Aorta (tissue), 5 donors: ENCODE results near the gene TBCD. TPM values are rescaled to one million over a fixed set of nuclear protein-coding genes. Genes with fewer than 3 reads are reported as not detected.

ENCODE experiments used
- ATAC-seq: fragments of 200-7000 bp; cut with Tn5 transposase; one replicate; pipeline ENCODE4 v1.9.1; 2022; ENCODE audit warnings: moderate library complexity; ENCODE audit not compliant: low FRiP score
- DNase-seq, 2 donors: peaks; one replicate each; pipeline ENCODE4 v3.0.0-alpha.2; 2020
- H3K27ac ChIP-seq, 2 donors: one replicate each; pipeline ENCODE4 v1.5.1; 2013; ENCODE audit warnings: low read length in 2 of 2, mild to moderate bottlenecking in 2 of 2, moderate library complexity in 2 of 2, control low read depth in 1 of 2, inconsistent platforms in 1 of 2, low read depth in 1 of 2
- H3K27me3 ChIP-seq, 2 donors: one replicate each; pipeline ENCODE4 v1.6.1; 2013; ENCODE audit warnings: control low read depth in 1 of 2, low read length in 1 of 2, mild to moderate bottlenecking in 1 of 2, moderate library complexity in 1 of 2; ENCODE audit not compliant: insufficient read depth in 2 of 2, control insufficient read depth in 1 of 2
- H3K36me3 ChIP-seq, 2 donors: one replicate each; pipeline ENCODE4 v1.6.1; 2013; ENCODE audit warnings: control low read depth in 1 of 2, low read length in 1 of 2, mild to moderate bottlenecking in 1 of 2; ENCODE audit not compliant: insufficient read depth in 2 of 2, control insufficient read depth in 1 of 2
- H3K4me1 ChIP-seq, 2 donors: one replicate each; pipeline ENCODE4 v1.6.1; 2013; ENCODE audit warnings: low read length in 2 of 2, control low read depth in 1 of 2, mild to moderate bottlenecking in 1 of 2, moderate library complexity in 1 of 2; ENCODE audit not compliant: insufficient read depth in 2 of 2, control insufficient read depth in 1 of 2
- H3K4me3 ChIP-seq, 2 donors: one replicate each; pipeline ENCODE4 v1.5.1; 2013; ENCODE audit warnings: low read length in 2 of 2, control low read depth in 1 of 2, mild to moderate bottlenecking in 1 of 2
- H3K9me3 ChIP-seq: one replicate; pipeline ENCODE4 v1.6.1; 2013; ENCODE audit warnings: mild to moderate bottlenecking, low read length; ENCODE audit not compliant: control insufficient read depth
- WGBS, 2 donors: extraction: QIAGEN DNeasy Blood & Tissue Kit; methylation state at CpG; one replicate each; pipeline ENCODE4 v1.1.7; 2013; 5-methylcytosine and 5-hydroxymethylcytosine counted together
- intact Hi-C, 2 donors: fragments of 100-400 bp; cut with DNase I; formaldehyde crosslinking; loops; one replicate each; pipeline versions ENCODE4 v1.14.2 to v1.15.0; 2022
- polyA plus RNA-seq, 2 donors: library from polyadenylated mRNA; stranded (reverse); fragments of 200-250 nt; gene quantifications; one replicate each; pipeline ENCODE4 v1.2.3, GENCODE V29; 2013
- total RNA-seq, 2 donors: library from RNA; stranded (reverse); fragmentation: NEBNext Ultra II Directional; extraction: Animal tissue kit (Norgen Biotek cat#: 25700); gene quantifications; one replicate each; pipeline ENCODE4 v1.2.1, GENCODE V29; 2021
- donor health status: healthy with polysubstance abuse.
- donor health status: Bipolar disorder and iron deficiency.
- donor health status: DM: no; HTN: no; CAD: no.
- donor health status: DM: no; HTN: no; CAD: no.
- donor health status: DM: yes; HTN: yes; CAD: no.

Gene TBCD
- total and polyA plus RNA-seq, 4 donors, result 20.0 to 182 (median 111) TPM

DNA sequence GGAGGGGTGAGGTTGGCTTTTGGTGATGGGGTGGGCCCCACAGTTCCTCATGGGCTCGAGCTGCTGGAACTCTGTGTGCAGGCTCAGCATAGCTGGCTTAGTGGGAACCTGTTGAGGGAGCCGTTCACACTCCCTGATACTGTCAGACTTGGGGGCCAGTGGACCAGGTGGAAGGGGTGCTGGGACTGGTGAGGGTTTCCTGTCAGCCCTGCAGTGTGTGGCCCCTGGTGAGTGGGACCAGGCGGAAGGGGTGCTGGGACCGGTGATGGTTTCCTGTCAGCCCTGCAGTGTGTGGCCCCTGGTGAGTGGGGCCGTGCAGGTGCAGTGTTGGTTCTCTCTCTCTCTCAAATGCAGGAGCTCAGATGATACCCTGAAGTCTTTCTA lies 133.1 kb downstream of the TBCD start:
- H3K27me3 ChIP-seq, result no peaks in the 10 kb centered on the region
- DNase-seq, result no peak
- WGBS, 2 donors, result 86 to 90% methylated on average over 5 of the region's 5 CpGs
- H3K9me3 ChIP-seq, result no peaks in the 10 kb centered on the region
- intact Hi-C loops, result loop anchor here in 1 of 2 donors (10.0 kb wide), 1 partner anchor 60 kb away; no protein-coding TSS in a partner anchor
- H3K4me3 ChIP-seq, result no peak overlapping the region
- ATAC-seq, result no peak
- H3K36me3 ChIP-seq, result no peaks in the 10 kb centered on the region
- no peak overlapping the region for H3K27ac ChIP-seq
- H3K4me1 ChIP-seq, result no peaks in the 10 kb centered on the region

DNA sequence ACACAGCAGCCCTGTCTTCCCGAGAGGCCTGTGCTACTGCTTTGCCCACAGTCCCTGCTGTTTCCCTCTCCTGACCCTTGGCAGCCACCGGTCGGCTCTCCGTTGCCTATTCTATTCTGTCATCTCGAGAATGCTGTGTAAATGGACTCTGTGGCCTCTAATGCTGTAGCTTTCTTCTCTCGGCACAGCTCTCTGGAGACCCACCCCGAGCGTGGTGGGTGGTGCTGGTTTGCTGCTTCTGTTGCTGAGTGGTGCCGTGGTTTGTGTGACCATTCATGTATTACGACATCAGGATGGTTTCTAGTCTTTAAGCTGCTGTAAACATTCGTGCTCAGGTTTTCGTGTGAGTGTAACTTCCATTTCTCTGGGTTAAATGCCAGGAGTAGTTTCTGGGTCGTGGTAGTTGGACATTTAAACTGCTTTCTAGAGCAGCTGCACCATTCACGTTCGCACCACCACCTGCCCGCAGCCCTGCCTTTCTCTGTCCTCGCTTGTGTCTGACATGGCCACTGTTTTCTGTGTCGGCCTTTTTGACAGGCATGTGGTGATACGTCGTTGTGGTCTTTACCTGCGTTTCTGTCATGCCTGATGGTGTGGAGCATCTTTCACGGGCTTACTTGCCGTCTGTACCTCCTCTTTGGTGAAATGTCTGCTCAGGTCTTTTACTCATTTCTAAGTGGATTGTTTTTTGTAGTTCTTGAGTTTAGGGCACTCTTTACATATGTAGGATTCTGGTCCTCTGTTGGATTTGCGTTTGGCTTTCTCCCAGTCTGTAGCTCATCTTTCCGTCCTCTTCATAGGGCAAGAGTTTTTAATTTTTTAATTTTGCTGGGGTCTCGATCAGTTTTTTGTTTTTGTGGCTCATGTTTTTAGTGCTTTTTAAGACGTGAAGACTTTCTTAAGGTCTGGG lies 135.6 kb downstream of the TBCD start:
- Histone ChIP-seq H3K27ac (no peak overlapping the region), H3K4me1 (no peaks in the 10 kb centered on the region), H3K27me3 (no peaks in the 10 kb centered on the region), H3K4me3 (no peak overlapping the region), H3K36me3 (no peaks in the 10 kb centered on the region), H3K9me3 (no peaks in the 10 kb centered on the region)
- 95 to 97% methylated on average over 27 of the region's 27 CpGs for WGBS, 2 donors
- no peak for ATAC-seq
- intact Hi-C loops, result loop anchor here in 1 of 2 donors (10.0 kb wide), 1 partner anchor 57 kb away; no protein-coding TSS in a partner anchor
- DNase-seq, result no peak

DNA sequence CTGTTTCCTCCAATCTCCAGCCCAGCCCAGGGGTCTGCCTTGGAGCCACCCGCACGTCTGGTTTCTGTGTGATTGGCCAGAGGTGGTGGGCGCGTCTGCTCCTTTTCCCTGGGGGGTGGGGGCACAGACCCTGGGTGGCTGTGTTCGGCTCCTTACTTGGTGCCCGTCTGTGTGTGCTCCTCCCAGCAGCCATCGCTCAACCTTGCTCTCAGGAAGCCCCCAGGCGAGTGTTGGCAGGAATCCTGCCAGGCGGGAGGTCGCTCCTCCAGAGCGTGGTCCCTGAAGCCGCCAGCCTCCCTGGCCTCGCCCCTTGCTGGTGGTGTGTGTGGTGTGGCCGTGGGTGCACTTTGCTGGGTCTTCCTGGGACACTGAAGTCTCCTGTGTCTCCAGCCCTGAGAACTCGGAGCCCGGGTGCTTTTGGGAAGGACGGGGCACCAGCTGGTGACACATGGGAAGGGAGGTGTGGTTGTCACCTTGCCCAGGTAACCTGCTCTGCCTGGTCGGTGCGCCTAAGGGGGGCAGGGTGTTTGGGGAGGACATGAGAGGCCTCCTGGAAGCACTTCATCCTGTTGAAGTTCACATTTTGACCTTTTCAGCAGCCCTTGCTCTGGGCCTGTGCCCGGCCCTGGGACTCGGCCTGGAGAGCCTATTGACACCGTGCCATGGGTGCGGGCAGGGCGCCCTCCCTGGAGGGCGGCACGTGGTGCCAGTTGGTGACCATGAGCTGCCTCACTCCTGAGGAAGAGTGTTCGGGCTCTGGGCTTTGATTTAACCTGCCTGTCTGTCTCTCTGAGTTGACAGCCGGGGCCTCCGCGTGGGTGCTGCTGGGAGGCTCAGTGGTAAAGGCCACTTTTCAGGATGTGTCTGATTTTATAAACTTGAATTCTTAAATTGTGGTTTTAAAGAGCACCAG lies 137.0 kb downstream of the TBCD start:
- DNase-seq (no peak), ATAC-seq (peak; percentile 17)
- no peaks in the 10 kb centered on the region for H3K36me3 ChIP-seq
- H3K9me3 ChIP-seq, result no peaks in the 10 kb centered on the region
- H3K4me3 ChIP-seq, result no peak overlapping the region
- no peaks in the 10 kb centered on the region for H3K4me1 ChIP-seq
- intact Hi-C loops, result loop anchor here in 1 of 2 donors (10.0 kb wide), 1 partner anchor 56 kb away; no protein-coding TSS in a partner anchor
- 74 to 75% methylated on average over 30 of the region's 30 CpGs for WGBS, 2 donors
- H3K27me3 ChIP-seq, result no peaks in the 10 kb centered on the region
- no peak overlapping the region for H3K27ac ChIP-seq

DNA sequence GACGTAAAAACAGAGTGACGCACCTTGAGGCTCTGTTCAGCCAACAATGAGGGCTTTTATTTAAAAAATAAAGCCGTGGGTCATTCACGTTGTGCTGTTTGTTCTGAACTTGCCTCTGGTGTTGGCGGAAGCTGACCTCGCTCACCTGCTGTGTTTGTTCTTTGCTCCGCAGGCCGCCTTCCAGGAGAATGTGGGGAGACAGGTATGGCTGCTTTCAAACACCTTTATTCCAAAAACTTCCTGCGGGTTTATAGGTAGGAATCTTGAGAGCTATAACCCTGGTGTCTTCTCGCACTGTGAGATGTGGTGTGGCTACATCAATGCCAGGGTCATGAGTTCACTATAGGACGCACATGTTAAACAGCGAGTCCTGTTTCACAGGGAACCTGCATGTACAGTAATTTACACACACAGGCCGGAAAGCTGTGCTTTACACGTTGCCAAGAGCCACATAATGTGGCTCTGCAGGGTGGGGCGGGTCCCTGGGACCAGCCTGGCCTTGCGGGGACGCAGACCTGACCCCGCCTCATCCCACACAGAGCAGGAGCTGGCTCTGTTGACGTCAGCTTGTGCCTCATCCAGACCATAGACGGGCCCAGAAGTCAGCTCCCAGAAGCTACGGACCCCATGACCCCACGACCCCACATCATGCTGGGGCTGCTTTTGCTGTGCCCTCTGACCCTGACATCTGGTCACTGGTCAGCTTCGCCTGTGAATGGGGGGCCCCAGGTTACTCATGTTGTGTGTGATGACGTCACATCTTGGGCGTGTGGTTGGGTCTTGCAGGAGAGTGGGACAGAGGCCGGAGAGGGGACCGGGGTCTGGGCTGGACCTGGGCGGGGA lies 137.9 kb downstream of the TBCD start:
- DNase-seq (no peak), ATAC-seq (no peak)
- intact Hi-C loops, result loop anchor here in 1 of 2 donors (10.0 kb wide), 1 partner anchor 55 kb away; no protein-coding TSS in a partner anchor
- Histone ChIP-seq H3K27ac (no peak overlapping the region), H3K27me3 (no peaks in the 10 kb centered on the region), H3K4me1 (no peaks in the 10 kb centered on the region), H3K36me3 (no peaks in the 10 kb centered on the region), H3K4me3 (no peak overlapping the region), H3K9me3 (no peaks in the 10 kb centered on the region)
- 89 to 90% methylated on average over 28 of the region's 28 CpGs for WGBS, 2 donors

DNA sequence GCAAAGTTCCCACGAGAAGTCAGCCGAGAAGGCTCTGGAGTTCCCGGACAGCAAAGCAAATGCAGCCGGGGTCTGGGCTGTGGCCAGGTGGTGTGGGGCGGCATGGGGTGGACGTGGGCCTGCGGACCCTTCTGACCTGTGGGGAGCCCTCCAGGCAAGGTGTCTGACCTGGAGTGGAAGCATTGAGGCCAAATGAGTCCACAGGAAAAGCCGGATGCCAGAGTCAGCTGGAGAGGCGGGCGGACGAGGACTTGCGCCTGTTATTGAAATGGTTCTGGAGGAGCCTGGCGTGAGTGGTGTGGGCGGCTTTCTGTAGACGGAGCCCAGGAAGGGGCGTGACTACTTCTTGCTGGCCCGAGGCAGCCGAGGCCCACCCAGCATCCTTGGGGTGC lies 138.5 kb downstream of the TBCD start:
- WGBS, 2 donors, result 92 to 94% methylated on average over 16 to 18 of the region's 18 CpGs

DNA sequence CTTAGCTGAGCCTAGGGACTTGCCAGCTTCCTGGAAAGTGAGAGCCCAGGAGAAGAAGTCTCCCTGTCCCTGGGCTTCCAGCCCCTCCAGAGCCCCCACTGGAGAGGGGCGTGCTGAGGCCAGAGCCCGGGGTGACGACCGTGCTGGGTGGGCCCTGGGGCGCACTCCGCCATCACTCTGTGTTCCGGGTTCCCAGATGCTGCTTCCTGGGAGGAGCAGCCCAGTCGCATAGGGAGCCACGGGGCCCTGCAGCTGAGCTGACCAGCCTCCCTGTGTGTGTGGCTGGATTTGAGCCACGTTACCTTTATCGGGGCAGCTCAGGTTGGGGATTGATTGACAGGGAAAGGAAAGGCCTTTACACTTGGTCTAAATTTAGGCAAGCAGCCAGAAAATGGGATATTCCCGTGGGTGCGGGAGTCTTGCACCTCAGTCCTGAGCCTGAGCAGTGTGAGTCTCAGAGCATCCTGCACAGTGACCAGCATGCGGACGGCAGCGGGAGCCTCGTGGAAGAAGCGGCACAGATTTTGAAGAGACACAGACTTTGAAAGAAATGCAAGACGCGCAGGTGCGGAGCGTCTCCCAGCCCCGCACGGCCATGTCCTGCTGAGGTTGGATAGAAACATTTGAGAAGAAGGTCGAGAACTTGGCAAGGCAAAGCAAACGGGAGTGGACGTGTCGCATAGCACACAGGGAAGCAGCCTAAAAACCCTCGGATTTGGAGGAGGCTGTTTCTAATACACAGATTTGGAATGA lies 139.2 kb downstream of the TBCD start:
- H3K36me3 ChIP-seq, result no peaks in the 10 kb centered on the region
- H3K9me3 ChIP-seq, result no peaks in the 10 kb centered on the region
- H3K4me1 ChIP-seq, result no peaks in the 10 kb centered on the region
- intact Hi-C loops, result no loop called here
- H3K27me3 ChIP-seq, result no peaks in the 10 kb centered on the region
- 88 to 95% methylated on average over 29 of the region's 29 CpGs for WGBS, 2 donors
- DNase-seq, result no peak
- H3K4me3 ChIP-seq, result no peak overlapping the region
- H3K27ac ChIP-seq, result no peak overlapping the region
- no peak for ATAC-seq

More for the DNA sequence above, 138.5 kb downstream of the TBCD start:
- intact Hi-C loops, result no loop called here
- DNase-seq (no peak), ATAC-seq (no peak)
- Histone ChIP-seq H3K27me3 (no peaks in the 10 kb centered on the region), H3K27ac (no peak overlapping the region), H3K36me3 (no peaks in the 10 kb centered on the region), H3K4me3 (no peak overlapping the region), H3K4me1 (no peaks in the 10 kb centered on the region), H3K9me3 (no peaks in the 10 kb centered on the region)

DNA sequence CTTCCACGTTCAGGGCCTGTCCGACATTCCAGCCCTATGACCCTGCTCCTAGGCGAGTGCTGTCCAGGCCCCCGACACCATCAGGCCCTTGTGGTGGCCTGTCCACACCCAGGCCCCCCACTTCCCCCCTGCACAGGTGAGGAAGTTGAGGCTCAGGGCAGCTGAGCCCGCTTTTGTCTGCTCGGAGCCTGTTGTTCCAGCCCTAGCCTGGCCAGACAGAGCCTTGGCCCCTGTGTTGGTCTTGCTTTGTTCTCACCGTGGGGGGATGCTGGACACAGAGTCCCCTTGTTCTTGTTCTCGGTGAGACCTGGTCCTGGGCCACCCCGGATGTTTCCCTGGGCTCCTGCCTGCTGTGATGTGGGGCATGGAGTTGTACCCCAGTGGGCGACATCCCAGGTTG lies 140.0 kb downstream of the TBCD start:
- DNase-seq, result no peak
- Histone ChIP-seq H3K4me1 (no peaks in the 10 kb centered on the region), H3K27ac (no peak overlapping the region), H3K27me3 (no peaks in the 10 kb centered on the region), H3K36me3 (no peaks in the 10 kb centered on the region), H3K9me3 (no peaks in the 10 kb centered on the region), H3K4me3 (no peak overlapping the region)
- 93 to 95% methylated on average over 10 of the region's 10 CpGs for WGBS, 2 donors
- intact Hi-C loops, result no loop called here
- ATAC-seq, result no peak
